ENCODE measurements around the gene THPO.

DNA sequence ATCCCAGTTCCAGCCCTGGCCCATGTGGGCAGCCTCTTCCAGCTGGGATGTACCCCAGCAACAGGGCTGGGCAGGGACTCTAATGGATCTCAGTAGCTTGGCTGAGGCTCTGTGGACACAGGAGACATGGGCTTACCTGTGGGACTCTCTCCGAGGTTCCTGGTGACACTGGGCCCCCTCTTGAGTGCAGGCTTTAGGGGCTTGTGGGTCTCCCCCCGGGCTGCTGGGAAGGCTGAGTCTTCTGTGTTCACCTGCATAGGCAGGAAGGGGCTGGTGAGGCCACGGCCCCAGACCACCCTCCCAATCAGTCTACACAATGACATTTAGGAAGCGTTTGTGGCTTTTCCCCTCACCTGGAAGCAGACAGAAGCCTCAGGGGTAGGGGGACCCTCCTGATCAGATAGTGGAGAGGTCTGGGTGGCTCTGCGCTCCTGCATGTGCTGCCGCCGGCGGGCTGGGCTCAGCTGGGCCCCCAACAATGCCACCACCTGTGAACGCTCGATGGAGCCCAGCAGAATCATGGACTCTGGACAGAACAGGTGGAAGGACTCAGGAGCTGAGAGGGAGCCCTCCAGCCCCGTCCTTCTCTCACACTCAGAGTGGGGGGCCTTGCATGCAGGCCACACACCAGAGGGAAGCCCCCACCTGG lies 25.0 kb downstream of the THPO start:
- TF ChIP-seq, protein P1, sequence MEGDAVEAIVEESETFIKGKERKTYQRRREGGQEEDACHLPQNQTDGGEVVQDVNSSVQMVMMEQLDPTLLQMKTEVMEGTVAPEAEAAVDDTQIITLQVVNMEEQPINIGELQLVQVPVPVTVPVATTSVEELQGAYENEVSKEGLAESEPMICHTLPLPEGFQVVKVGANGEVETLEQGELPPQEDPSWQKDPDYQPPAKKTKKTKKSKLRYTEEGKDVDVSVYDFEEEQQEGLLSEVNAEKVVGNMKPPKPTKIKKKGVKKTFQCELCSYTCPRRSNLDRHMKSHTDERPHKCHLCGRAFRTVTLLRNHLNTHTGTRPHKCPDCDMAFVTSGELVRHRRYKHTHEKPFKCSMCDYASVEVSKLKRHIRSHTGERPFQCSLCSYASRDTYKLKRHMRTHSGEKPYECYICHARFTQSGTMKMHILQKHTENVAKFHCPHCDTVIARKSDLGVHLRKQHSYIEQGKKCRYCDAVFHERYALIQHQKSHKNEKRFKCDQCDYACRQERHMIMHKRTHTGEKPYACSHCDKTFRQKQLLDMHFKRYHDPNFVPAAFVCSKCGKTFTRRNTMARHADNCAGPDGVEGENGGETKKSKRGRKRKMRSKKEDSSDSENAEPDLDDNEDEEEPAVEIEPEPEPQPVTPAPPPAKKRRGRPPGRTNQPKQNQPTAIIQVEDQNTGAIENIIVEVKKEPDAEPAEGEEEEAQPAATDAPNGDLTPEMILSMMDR (conservative IDR thresholded peaks at IDR 0.05) = no peak
- no peak for TF ChIP-seq ZFX (IDR thresholded peaks at IDR 0.05)
